Fibroblast of lung (primary cell): Measurements from ENCODE around the gene CDY1. TPM values are rescaled to one million over a fixed set of nuclear protein-coding genes. Genes with fewer than 3 reads are reported as not detected.
"Not testable (repeated sequence)": the region's sequence is repeated elsewhere in the genome, so short reads cannot be mapped to it uniquely, and the experiment has no call there.

Experiments
- DNase-seq, 2 donors: peaks; one replicate each; pipeline versions ENCODE4 v3.0.0 to v3.0.0-alpha.2; 2010; ENCODE audit warnings: low read depth in 2 of 2
- H2AFZ ChIP-seq: 2 replicates; pipeline ENCODE4 v1.5.1; 2012; ENCODE audit warnings: low read length, control low read depth, inconsistent platforms
- H3K27ac ChIP-seq: 2 replicates; pipeline ENCODE4 v1.5.1; 2011; ENCODE audit warnings: low read length, control low read depth; ENCODE audit not compliant: insufficient read depth
- H3K27me3 ChIP-seq: 2 replicates; pipeline ENCODE4 v1.5.1; 2011; ENCODE audit warnings: mild to moderate bottlenecking, low read length; ENCODE audit not compliant: control insufficient read depth, insufficient read depth
- H3K36me3 ChIP-seq: 2 replicates; pipeline ENCODE4 v1.5.1; 2011; ENCODE audit warnings: low read length; ENCODE audit not compliant: control insufficient read depth, insufficient read depth
- H3K4me1 ChIP-seq: 2 replicates; pipeline ENCODE4 v1.5.1; 2011; ENCODE audit warnings: low read length; ENCODE audit not compliant: control insufficient read depth, insufficient read depth; ENCODE audit errors: extremely low read depth
- H3K4me2 ChIP-seq: 2 replicates; pipeline ENCODE4 v1.5.1; 2011; ENCODE audit warnings: low read length, control low read depth; ENCODE audit not compliant: insufficient read depth; ENCODE audit errors: extremely low read depth
- H3K4me3 ChIP-seq, 4 experiments: fragments of 200-600 bp in 1 of 4; sonication (generic) in 1 of 4; replicated peaks in 1 of 4; 2 replicates each; pipeline ENCODE4 v1.5.1; 2011 to 2016; ENCODE audit warnings: low read length in 4 of 4, low read depth in 3 of 4, mild to moderate bottlenecking in 3 of 4, control low read depth in 2 of 4, inconsistent platforms in 1 of 4, mixed read lengths in 1 of 4; ENCODE audit not compliant: insufficient read depth in 1 of 4; ENCODE audit errors: control extremely low read depth in 1 of 4
- H3K79me2 ChIP-seq: 2 replicates; pipeline ENCODE4 v1.5.1; 2012; ENCODE audit warnings: mild to moderate bottlenecking, low read length, inconsistent platforms; ENCODE audit not compliant: control insufficient read depth, insufficient read depth
- H3K9ac ChIP-seq: 2 replicates; pipeline ENCODE4 v1.5.1; 2011; ENCODE audit warnings: mild to moderate bottlenecking, low read length, control low read depth; ENCODE audit not compliant: insufficient read depth
- H3K9me3 ChIP-seq: 2 replicates; pipeline ENCODE4 v1.5.1; 2012; ENCODE audit warnings: low read depth, low read length; ENCODE audit not compliant: control insufficient read depth, insufficient read depth
- H4K20me1 ChIP-seq: 2 replicates; pipeline ENCODE4 v1.5.1; 2011; ENCODE audit warnings: low read length; ENCODE audit not compliant: control insufficient read depth, insufficient read depth; ENCODE audit errors: extremely low read depth
- polyA minus RNA-seq: library from RNA; depleted of rRNA, polyadenylated mRNA; stranded (reverse); fragments of >200 nt; gene quantifications from 2 replicates; pipeline ENCODE4 v1.2.3, GENCODE V29; 2011; ENCODE audit warnings: low replicate concordance
- polyA plus RNA-seq, 2 donors: library from polyadenylated mRNA; depleted of rRNA in 1 of 2; stranded (reverse) in 1 of 2; unstranded in 1 of 2; fragments of >200 nt; gene quantifications; 2 replicates each; pipeline ENCODE4 v1.2.1, GENCODE V29; 2011 to 2012; ENCODE audit warnings: missing spikeins in 1 of 2
- total RNA-seq: library from RNA; depleted of rRNA; stranded (reverse); fragments of >200 nt; gene quantifications from 2 replicates; pipeline ENCODE4 v1.2.1, GENCODE V29; 2014

CDY1 gene
- total RNA-seq = not detected in 2 replicates
- polyA plus RNA-seq = not detected in 2 replicates
- not detected in 2 replicates for polyA plus RNA-seq (2012)
- polyA minus RNA-seq = not detected in 2 replicates

GRCh38 chrY:25621817-25622216, at the start of gene CDY1:
TSS of gene CDY1 (plus strand) at chrY:25622117. CDS start at chrY:25622443, 326 bp downstream.
- H4K20me1 ChIP-seq, H2AFZ ChIP-seq, H3K9me3 ChIP-seq, H3K4me2 ChIP-seq, H3K27me3 ChIP-seq, H3K9ac ChIP-seq, H3K27ac ChIP-seq, H3K4me3 ChIP-seq, H3K4me1 ChIP-seq, DNase-seq, H3K79me2 ChIP-seq, H3K36me3 ChIP-seq: not testable (repeated sequence)

GRCh38 chrY:25593336-25593735, 28.6 kb upstream of the CDY1 start:
- not testable (repeated sequence) for H3K4me1 ChIP-seq

DNA sequence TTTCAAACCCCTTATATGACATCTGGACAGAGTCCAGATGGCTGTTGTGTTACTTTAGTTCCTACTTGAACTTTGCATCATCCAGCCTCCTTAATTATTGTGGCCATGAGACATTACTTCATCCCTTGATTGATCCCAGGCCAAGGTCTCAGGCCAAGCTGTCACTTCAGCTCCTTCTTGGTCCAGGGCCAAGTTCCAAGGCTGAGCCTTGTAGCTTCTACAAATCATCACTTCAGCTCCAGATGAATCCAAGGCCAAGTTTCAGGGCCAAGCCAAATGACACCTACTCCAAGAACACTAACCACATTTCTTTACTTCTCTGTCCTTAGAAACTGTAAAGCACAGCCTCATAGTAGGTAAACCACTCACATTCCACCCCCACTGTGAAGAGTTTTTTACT, 1.7 kb upstream of the CDY1 start:
- not testable (repeated sequence) for H3K9me3 ChIP-seq

More at GRCh38 chrY:25593336-25593735, 28.6 kb upstream of the CDY1 start:
- not testable (repeated sequence) for H3K4me2 ChIP-seq, H2AFZ ChIP-seq, DNase-seq, H3K36me3 ChIP-seq, H3K9me3 ChIP-seq, H3K27me3 ChIP-seq, H3K79me2 ChIP-seq, H3K9ac ChIP-seq, H3K27ac ChIP-seq, H4K20me1 ChIP-seq, H3K4me3 ChIP-seq

DNA sequence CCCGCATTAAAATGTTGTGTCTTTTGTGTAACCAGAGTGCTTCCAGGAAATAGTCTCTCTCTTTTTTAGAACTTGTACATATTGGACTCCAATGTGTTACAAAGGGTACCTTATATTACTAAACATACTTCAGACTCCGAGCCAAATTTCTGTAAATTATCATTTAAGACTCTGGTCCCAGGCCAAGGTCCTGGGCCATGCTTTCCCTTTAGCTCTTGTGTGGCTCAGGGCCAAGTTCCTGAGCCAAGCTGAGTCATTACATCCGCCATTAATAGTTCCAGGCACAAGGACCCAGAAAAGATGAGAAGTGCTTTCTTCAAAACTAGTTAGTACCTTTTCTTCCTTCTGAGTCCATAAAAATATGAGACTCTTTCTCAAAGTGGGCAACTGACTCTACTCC, 4.6 kb downstream of the CDY1 start:
- H3K9me3 ChIP-seq, DNase-seq, H3K4me1 ChIP-seq, H4K20me1 ChIP-seq, H3K4me3 ChIP-seq, H3K27me3 ChIP-seq, H3K79me2 ChIP-seq, H3K36me3 ChIP-seq, H3K9ac ChIP-seq, H3K27ac ChIP-seq, H3K4me2 ChIP-seq, H2AFZ ChIP-seq: not testable (repeated sequence)

More for the DNA sequence above, 1.7 kb upstream of the CDY1 start:
- H4K20me1 ChIP-seq, H2AFZ ChIP-seq, H3K4me2 ChIP-seq, H3K79me2 ChIP-seq, H3K9ac ChIP-seq, DNase-seq, H3K4me1 ChIP-seq, H3K27ac ChIP-seq, H3K27me3 ChIP-seq, H3K4me3 ChIP-seq, H3K36me3 ChIP-seq: not testable (repeated sequence)

DNA sequence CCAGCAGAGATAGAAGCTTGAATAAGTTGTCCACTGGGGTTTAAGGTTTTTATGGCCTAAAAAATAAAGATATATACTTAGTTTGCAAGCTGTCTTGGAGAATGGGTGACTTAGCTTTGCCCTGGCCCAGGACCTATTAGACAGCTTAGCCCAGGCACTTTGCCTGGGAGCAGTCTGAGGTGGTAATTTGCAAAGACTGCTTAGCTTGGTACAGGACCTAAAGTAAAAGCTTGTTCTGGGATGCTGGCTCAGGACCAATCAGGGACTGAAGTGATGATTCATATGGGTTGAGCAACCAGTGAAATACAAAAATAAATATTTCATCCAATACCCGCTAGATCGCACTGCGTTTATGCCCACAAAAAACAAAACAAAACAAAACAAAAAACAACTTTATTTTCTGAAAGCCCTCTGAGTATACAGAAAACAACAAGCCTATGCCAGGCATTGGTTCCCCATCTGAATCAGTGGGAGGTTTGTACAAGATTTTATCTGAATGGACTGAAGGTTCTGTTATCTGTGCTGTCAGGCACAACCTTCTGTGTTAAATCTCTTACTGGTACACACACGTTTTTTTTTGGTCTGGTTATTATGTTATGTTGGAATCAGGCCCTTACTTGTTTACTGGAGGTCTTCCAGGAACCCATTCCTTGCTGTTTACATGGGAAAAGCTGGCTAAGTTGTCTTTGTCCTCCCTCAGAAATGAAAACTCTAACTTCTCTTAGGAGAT, 8.6 kb downstream of the CDY1 start:
- H2AFZ ChIP-seq, DNase-seq: not testable (repeated sequence)

GRCh38 chrY:25639852-25640251, 17.9 kb downstream of the CDY1 start:
- not testable (repeated sequence) for H3K27me3 ChIP-seq, H3K4me3 ChIP-seq, H3K36me3 ChIP-seq, H3K79me2 ChIP-seq, H2AFZ ChIP-seq, H4K20me1 ChIP-seq, H3K27ac ChIP-seq, H3K4me1 ChIP-seq, H3K9me3 ChIP-seq, H3K4me2 ChIP-seq, H3K9ac ChIP-seq, DNase-seq

More for the DNA sequence above, 8.6 kb downstream of the CDY1 start:
- H3K9ac ChIP-seq, H4K20me1 ChIP-seq, H3K36me3 ChIP-seq, H3K4me2 ChIP-seq, H3K4me1 ChIP-seq, H3K79me2 ChIP-seq, H3K27me3 ChIP-seq, H3K4me3 ChIP-seq, H3K9me3 ChIP-seq, H3K27ac ChIP-seq: not testable (repeated sequence)
